ENCODE data around the gene LCN9.

- TF ChIP-seq POLR2A (IDR thresholded peaks at IDR 0.05; ENCODE audit: low read length) = no peak
- no peak for TF ChIP-seq GATA1 (IDR thresholded peaks at IDR 0.05; ENCODE audit: low read depth, low read length)
Measured at GRCh38 chr9:135664801-135665794, 2.0 kb downstream of the LCN9 start.
